H1 (cell line): ENCODE data around the gene NTN5. TPM values are rescaled to one million over a fixed set of nuclear protein-coding genes. Genes with fewer than 3 reads are reported as not detected.

Source experiments
- ATF2 ChIP-seq: IDR thresholded peaks from 2 replicates; pipeline ENCODE4 v1.6.1; 2012; ENCODE audit warnings: low read length, inconsistent platforms
- ATF3 ChIP-seq: IDR thresholded peaks from 2 replicates; pipeline ENCODE4 v1.6.1; 2011; ENCODE audit warnings: low read depth, mild to moderate bottlenecking, low read length; ENCODE audit not compliant: insufficient read depth
- BACH1 ChIP-seq: IDR thresholded peaks from 2 replicates; pipeline ENCODE4 v1.6.1; 2012; ENCODE audit warnings: low read length, improper control_type of control experiment
- BCL11A ChIP-seq, 2 experiments: IDR thresholded peaks; one replicate each; pipeline ENCODE4 v1.6.1; 2011; ENCODE audit warnings: low read depth in 2 of 2, low read length in 2 of 2, mild to moderate bottlenecking in 2 of 2
- BRCA1 ChIP-seq: IDR thresholded peaks from 2 replicates; pipeline ENCODE4 v1.6.1; 2012; ENCODE audit warnings: low read depth, low read length, improper control_type of control experiment
- CBX5 ChIP-seq: fragments of 300-800, 300-1000 bp; sonication (generic); IDR thresholded peaks from 2 replicates; pipeline ENCODE4 v1.7.1; 2016; ENCODE audit warnings: antibody characterized with exemption, low read length, low read depth
- CHD2 ChIP-seq: IDR thresholded peaks from 2 replicates; pipeline ENCODE4 v1.6.1; 2012; ENCODE audit warnings: low read length, improper control_type of control experiment
- CREB1 ChIP-seq: IDR thresholded peaks from 2 replicates; pipeline ENCODE4 v1.6.1; 2012; ENCODE audit warnings: inconsistent platforms
- CTBP2 ChIP-seq: IDR thresholded peaks from 2 replicates; pipeline ENCODE4 v1.7.0; 2011; ENCODE audit warnings: borderline replicate concordance, mild to moderate bottlenecking, moderate library complexity, mixed read lengths, low read length; ENCODE audit not compliant: insufficient read depth, insufficient read length
- EGR1 ChIP-seq: IDR thresholded peaks from 2 replicates; pipeline ENCODE4 v1.6.1; 2011; ENCODE audit warnings: low read depth, low read length, borderline replicate concordance
- FOSL1 ChIP-seq: IDR thresholded peaks from 2 replicates; pipeline ENCODE4 v1.6.1; 2011; ENCODE audit warnings: mild to moderate bottlenecking, low read depth, low read length, moderate library complexity; ENCODE audit not compliant: insufficient read depth
- HDAC2 ChIP-seq, 2 experiments: fragments of 300-600 bp in 1 of 2; sonication (generic) in 1 of 2; IDR thresholded peaks; 2 replicates each; pipeline ENCODE4 v1.6.1; 2011 to 2012; ENCODE audit warnings: low read depth in 2 of 2, low read length in 2 of 2, mild to moderate bottlenecking in 2 of 2, moderate library complexity in 2 of 2, borderline replicate concordance in 1 of 2, inconsistent platforms in 1 of 2
- NANOG ChIP-seq: IDR thresholded peaks from 2 replicates; pipeline ENCODE4 v1.6.1; 2011; ENCODE audit warnings: low read length, low read depth, mild to moderate bottlenecking, inconsistent platforms; ENCODE audit not compliant: insufficient read depth, poor library complexity, severe bottlenecking
- NRF1 ChIP-seq: IDR thresholded peaks from 2 replicates; pipeline ENCODE4 v1.6.1; 2011; ENCODE audit warnings: mild to moderate bottlenecking, low read depth, low read length, improper control_type of control experiment
- PHF8 ChIP-seq: fragments of 200-600 bp; sonication (generic); conservative IDR thresholded peaks from 2 replicates; pipeline ENCODE4 v1.7.1; 2012; ENCODE audit warnings: low read depth, mild to moderate bottlenecking, inconsistent platforms, low read length, moderate library complexity
- RBBP5 ChIP-seq: IDR thresholded peaks from 2 replicates; pipeline ENCODE4 v1.7.1; 2012; ENCODE audit warnings: low read depth, mild to moderate bottlenecking, inconsistent platforms, low read length, moderate library complexity, borderline replicate concordance
- SRF ChIP-seq: IDR thresholded peaks from 2 replicates; pipeline ENCODE4 v1.6.1; 2011; ENCODE audit warnings: mild to moderate bottlenecking, low read depth, low read length, moderate library complexity
- TBP ChIP-seq: IDR thresholded peaks from 2 replicates; pipeline ENCODE4 v1.6.1; 2011; ENCODE audit warnings: low read depth, low read length, improper control_type of control experiment
- YY1 ChIP-seq: IDR thresholded peaks from 2 replicates; pipeline ENCODE4 v1.6.1; 2011; ENCODE audit warnings: low read depth, mild to moderate bottlenecking, low read length
- ZNF274 ChIP-seq: IDR thresholded peaks from 2 replicates; pipeline ENCODE4 v1.7.0; 2012; ENCODE audit warnings: low read length, borderline replicate concordance; ENCODE audit errors: extremely low read depth
- polyA plus RNA-seq, 7 experiments: library from polyadenylated mRNA; depleted of rRNA in 3 of 7; stranded (reverse) in 5 of 7; unstranded in 2 of 7; fragments of >200 nt in 5 of 7; fragments of 200-250 nt in 2 of 7; gene quantifications; 1 replicate in 5 of 7; 2 replicates in 1 of 7; 4 replicates in 1 of 7; pipeline versions ENCODE4 v1.2.1 to v1.2.3, GENCODE V29; 2011 to 2013; ENCODE audit warnings: missing spikeins in 2 of 7, mixed read lengths in 2 of 7
- total RNA-seq: library from RNA; stranded (reverse); fragmentation: NEBNext Ultra II Directional; extraction: Animal tissue kit (Norgen Biotek cat#: 25700); gene quantifications from 2 replicates; pipeline ENCODE4 v1.2.1, GENCODE V29; 2021
- TF ChIP-seq, protein P1 (sequence below): IDR thresholded peaks from 2 replicates; pipeline ENCODE4 v1.6.1; 2012; ENCODE audit warnings: inconsistent platforms

The NTN5 gene
- total and polyA plus RNA-seq, 2 of the 8 experiments (the other 6 are each of a cell fraction or from before 2014, with no cell fraction given), result 0.47 to 0.85 TPM

DNA sequence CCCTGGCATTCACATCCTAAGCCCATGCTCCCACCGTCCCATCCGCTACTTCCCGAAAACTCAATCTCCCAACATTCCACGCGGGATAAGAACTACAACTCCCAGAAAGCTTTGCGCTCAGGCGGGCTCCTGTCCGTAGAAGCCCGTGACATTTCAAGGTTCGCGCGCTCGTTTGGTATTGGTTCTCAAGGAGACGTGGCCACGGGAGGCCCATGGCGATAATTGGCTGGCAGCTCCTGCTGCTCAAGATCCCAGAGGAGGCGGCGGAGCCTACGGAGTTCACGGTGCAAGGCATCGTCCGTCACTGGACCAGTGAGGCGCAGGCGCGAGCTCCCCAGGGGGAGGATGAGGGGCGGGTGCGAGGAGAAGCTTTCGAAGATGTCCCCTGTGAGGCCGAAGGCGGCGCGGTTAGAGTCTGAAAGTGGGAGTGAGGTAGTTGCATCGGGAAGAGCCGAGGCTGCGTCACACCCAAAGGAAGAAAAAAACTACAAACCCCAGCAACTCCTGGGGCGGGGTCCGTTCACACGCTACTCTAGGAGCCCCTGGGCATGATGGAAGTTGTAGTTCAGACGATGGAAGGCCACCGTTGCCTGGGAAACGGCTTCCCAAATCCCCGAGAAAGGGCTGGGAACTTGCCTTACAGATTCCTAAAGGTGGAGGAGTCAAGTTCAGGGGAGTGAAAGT, 47.9 kb upstream of the NTN5 start (continued):
- TF ChIP-seq ZNF274, result no peak
- no peak for TF ChIP-seq EGR1
- TF ChIP-seq, protein P1, sequence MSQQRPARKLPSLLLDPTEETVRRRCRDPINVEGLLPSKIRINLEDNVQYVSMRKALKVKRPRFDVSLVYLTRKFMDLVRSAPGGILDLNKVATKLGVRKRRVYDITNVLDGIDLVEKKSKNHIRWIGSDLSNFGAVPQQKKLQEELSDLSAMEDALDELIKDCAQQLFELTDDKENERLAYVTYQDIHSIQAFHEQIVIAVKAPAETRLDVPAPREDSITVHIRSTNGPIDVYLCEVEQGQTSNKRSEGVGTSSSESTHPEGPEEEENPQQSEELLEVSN, result no peak
- peak; percentile 44; the same call in 1 of the 2 replicates for TF ChIP-seq NRF1
- peak; percentile 81 for TF ChIP-seq CHD2
- no peak for TF ChIP-seq RBBP5
- TF ChIP-seq CREB1, result no peak; the same call in 1 of the 2 replicates
- TF ChIP-seq ATF2, result peak; percentile 27; the same call in 1 of the 2 replicates
- no peak for TF ChIP-seq NANOG
- no peak for TF ChIP-seq HDAC2 (IDR thresholded peaks at IDR 0.05; ENCODE audit: borderline replicate concordance in 1 of 2, low read depth in 2 of 2, low read length in 2 of 2)
- TF ChIP-seq YY1, result peak; percentile 15; the same call in 1 of the 2 replicates
- no peak for TF ChIP-seq BACH1
- no peak for TF ChIP-seq BRCA1
- 0 out of 2 replicates have a peak, but pooled peaks have one; percentile 66 for TF ChIP-seq ATF3
- no peak for TF ChIP-seq CTBP2
- TF ChIP-seq BCL11A (IDR thresholded peaks at IDR 0.05; ENCODE audit: low read depth in 2 of 2, low read length in 2 of 2), result no peak
- TF ChIP-seq CBX5, result no peak
- TF ChIP-seq SRF, result no peak
- peak; percentile 17; the same call in 1 of the 2 replicates for TF ChIP-seq TBP
- peak; percentile 68 for TF ChIP-seq PHF8
- no peak for TF ChIP-seq FOSL1
